ENCODE data around the gene FOLR2. TPM values are rescaled to one million over a fixed set of nuclear protein-coding genes. Genes with fewer than 3 reads are reported as not detected.
"Not testable (repeated sequence)": the region's sequence is repeated elsewhere in the genome, so short reads cannot be mapped to it uniquely, and the experiment has no call there.

The FOLR2 gene
- polyA plus RNA-seq, 3 donors = 54.7 to 63.8 (median 62.6) TPM

GRCh38 chr11:72204886-72205285 lies 11.7 kb upstream of the FOLR2 start:
- DNase-seq = peak in 2 of 3 donors; percentile 16 to 27
- Mint-ChIP-seq H3K4me1 (peaks cover 53% of the 10 kb centered on the region), H3K4me3 (no peak overlapping the region), H3K36me3 (no peaks in the 10 kb centered on the region), H3K9me3 (peaks cover 0 to 4% (median 2%) of the 10 kb centered on the region in 7 donors), H3K27ac (peak overlapping the region; percentile 44 to 88 (median 67)), H3K27me3 (ENCODE audit: low read depth in 3 of 3) (peaks cover 0 to 3% (median 0%) of the 10 kb centered on the region in 3 donors)
- Histone ChIP-seq H3K27me3 (ENCODE audit: control insufficient read depth in 2 of 2, insufficient read depth in 2 of 2, low read length in 2 of 2) (no peaks in the 10 kb centered on the region), H3K4me1 (ENCODE audit: control insufficient read depth in 1 of 2, insufficient read depth in 2 of 2, low read length in 2 of 2) (peaks cover 52 to 54% of the 10 kb centered on the region in 2 donors), H2AFZ (ENCODE audit: insufficient read depth, low read depth, low read length, poor library complexity, severe bottlenecking) (no peak overlapping the region), H3K9ac (ENCODE audit: insufficient read depth, low read length, poor library complexity, severe bottlenecking) (no peak overlapping the region), H3K36me3 (replicated peaks in 1 of 2; ENCODE audit: control insufficient read depth in 1 of 2, insufficient read depth in 2 of 2, low read length in 2 of 2) (no peaks in the 10 kb centered on the region), H4K20me1 (ENCODE audit: insufficient read depth, low read length) (no peaks in the 10 kb centered on the region), H3K4me2 (replicated peaks; ENCODE audit: extremely low read depth, low read length, poor library complexity, severe bottlenecking) (peak overlapping the region; percentile 22), H3K9me3 (replicated peaks in 1 of 2; ENCODE audit: control insufficient read depth in 1 of 2, insufficient read depth in 1 of 2, low read length in 2 of 2) (no peaks in the 10 kb centered on the region), H3K27ac (ENCODE audit: low read depth in 1 of 2, low read length in 2 of 2) (peak overlapping the region; percentile 47 to 64), H3K79me2 (ENCODE audit: insufficient read depth, low read length) (no peaks in the 10 kb centered on the region), H3K4me3 (replicated peaks in 1 of 3; ENCODE audit: low read depth in 2 of 3, low read length in 3 of 3) (no peak overlapping the region)
- intact Hi-C loops (cut with micrococcal nuclease) = no loop called here
- TF ChIP-seq, protein P1, sequence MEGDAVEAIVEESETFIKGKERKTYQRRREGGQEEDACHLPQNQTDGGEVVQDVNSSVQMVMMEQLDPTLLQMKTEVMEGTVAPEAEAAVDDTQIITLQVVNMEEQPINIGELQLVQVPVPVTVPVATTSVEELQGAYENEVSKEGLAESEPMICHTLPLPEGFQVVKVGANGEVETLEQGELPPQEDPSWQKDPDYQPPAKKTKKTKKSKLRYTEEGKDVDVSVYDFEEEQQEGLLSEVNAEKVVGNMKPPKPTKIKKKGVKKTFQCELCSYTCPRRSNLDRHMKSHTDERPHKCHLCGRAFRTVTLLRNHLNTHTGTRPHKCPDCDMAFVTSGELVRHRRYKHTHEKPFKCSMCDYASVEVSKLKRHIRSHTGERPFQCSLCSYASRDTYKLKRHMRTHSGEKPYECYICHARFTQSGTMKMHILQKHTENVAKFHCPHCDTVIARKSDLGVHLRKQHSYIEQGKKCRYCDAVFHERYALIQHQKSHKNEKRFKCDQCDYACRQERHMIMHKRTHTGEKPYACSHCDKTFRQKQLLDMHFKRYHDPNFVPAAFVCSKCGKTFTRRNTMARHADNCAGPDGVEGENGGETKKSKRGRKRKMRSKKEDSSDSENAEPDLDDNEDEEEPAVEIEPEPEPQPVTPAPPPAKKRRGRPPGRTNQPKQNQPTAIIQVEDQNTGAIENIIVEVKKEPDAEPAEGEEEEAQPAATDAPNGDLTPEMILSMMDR (IDR thresholded peaks at IDR 0.05) = no peak

GRCh38 chr11:72206794-72207193 lies 9.8 kb upstream of the FOLR2 start:
- H3K9ac ChIP-seq (ENCODE audit: insufficient read depth, low read length, poor library complexity, severe bottlenecking); H3K9me3 Mint-ChIP-seq; intact Hi-C loops (cut with micrococcal nuclease); H3K79me2 ChIP-seq (ENCODE audit: insufficient read depth, low read length); H3K4me3 ChIP-seq (replicated peaks in 1 of 3; ENCODE audit: low read depth in 2 of 3, low read length in 3 of 3); H2AFZ ChIP-seq (ENCODE audit: insufficient read depth, low read depth, low read length, poor library complexity, severe bottlenecking); DNase-seq; H3K36me3 ChIP-seq (replicated peaks in 1 of 2; ENCODE audit: control insufficient read depth in 1 of 2, insufficient read depth in 2 of 2, low read length in 2 of 2); H3K27ac ChIP-seq (ENCODE audit: low read depth in 1 of 2, low read length in 2 of 2); H4K20me1 ChIP-seq (ENCODE audit: insufficient read depth, low read length); H3K27me3 Mint-ChIP-seq (ENCODE audit: low read depth in 3 of 3); H3K36me3 Mint-ChIP-seq; H3K9me3 ChIP-seq (replicated peaks in 1 of 2; ENCODE audit: control insufficient read depth in 1 of 2, insufficient read depth in 1 of 2, low read length in 2 of 2); H3K4me3 Mint-ChIP-seq; H3K4me2 ChIP-seq (replicated peaks; ENCODE audit: extremely low read depth, low read length, poor library complexity, severe bottlenecking); H3K27me3 ChIP-seq (ENCODE audit: control insufficient read depth in 2 of 2, insufficient read depth in 2 of 2, low read length in 2 of 2): not testable (repeated sequence)
- peaks cover 53% of the 10 kb centered on the region for H3K4me1 Mint-ChIP-seq
- WGBS (ENCODE audit: insufficient coverage) = 100% methylated on average over 1 of the region's 2 CpGs
- peaks cover 52 to 54% of the 10 kb centered on the region in 2 donors for H3K4me1 ChIP-seq (ENCODE audit: control insufficient read depth in 1 of 2, insufficient read depth in 2 of 2, low read length in 2 of 2)
- peak overlapping the region in 2 of 7 donors; percentile 19 to 50 for H3K27ac Mint-ChIP-seq

Measured in CD14-positive monocyte (primary cell).